SJCRH30 (cell line): ENCODE results near the gene CD99. TPM values are rescaled to one million over a fixed set of nuclear protein-coding genes. Genes with fewer than 3 reads are reported as not detected.
"Not testable (repeated sequence)": the region's sequence is repeated elsewhere in the genome, so short reads cannot be mapped to it uniquely, and the experiment has no call there.

Experiments used
- DNase-seq, 2 experiments: peaks; one replicate each; pipeline ENCODE4 v3.0.0-alpha.2; 2015 to 2020
- H3K27ac ChIP-seq: fragments of 250-450 bp; sonication (Bioruptor Pico); 2 replicates; pipeline ENCODE4 v1.5.1; 2020; ENCODE audit warnings: mild to moderate bottlenecking, moderate library complexity
- H3K27me3 ChIP-seq: fragments of 250-450 bp; sonication (Bioruptor Pico); 2 replicates; pipeline ENCODE4 v1.5.1; 2020; ENCODE audit warnings: mild to moderate bottlenecking, moderate library complexity
- H3K36me3 ChIP-seq: fragments of 250-450 bp; sonication (Bioruptor Pico); 2 replicates; pipeline ENCODE4 v1.5.1; 2020; ENCODE audit warnings: mild to moderate bottlenecking, moderate library complexity
- H3K4me1 ChIP-seq: fragments of 250-450 bp; sonication (Bioruptor Pico); 2 replicates; pipeline ENCODE4 v1.5.1; 2020; ENCODE audit warnings: mild to moderate bottlenecking, moderate library complexity
- H3K4me3 ChIP-seq: fragments of 250-450 bp; sonication (Bioruptor Pico); 2 replicates; pipeline ENCODE4 v1.5.1; 2020; ENCODE audit warnings: mild to moderate bottlenecking, moderate library complexity
- H3K9me3 ChIP-seq: fragments of 250-450 bp; sonication (Bioruptor Pico); replicated peaks from 2 replicates; pipeline ENCODE4 v1.5.1; 2020; ENCODE audit warnings: mild to moderate bottlenecking, moderate library complexity
- total RNA-seq: library from RNA; depleted of rRNA; stranded (reverse); fragments of >200 nt; shearing (Covaris generic); gene quantifications from 2 replicates; pipeline ENCODE4 v1.2.3, GENCODE V29; 2014; rRNA removed

CD99 gene
- total RNA-seq, 1 experiment from 2014 or later: 166 TPM

- H3K4me3 ChIP-seq, H3K4me1 ChIP-seq, H3K27me3 ChIP-seq, H3K27ac ChIP-seq, H3K9me3 ChIP-seq, H3K36me3 ChIP-seq: not testable (repeated sequence)
- peak in 1 of 2 experiments; percentile 21 for DNase-seq
Measured at GRCh38 chrX:2780472-2781225, 89.6 kb downstream of the CD99 start.

- Histone ChIP-seq H3K4me1 (no peaks in the 10 kb centered on the region), H3K4me3 (no peak overlapping the region), H3K27ac (no peak overlapping the region), H3K9me3 (no peaks in the 10 kb centered on the region), H3K36me3 (no peaks in the 10 kb centered on the region), H3K27me3 (no peaks in the 10 kb centered on the region)
- DNase-seq: no peak
Measured at GRCh38 chrX:2781226-2781571, 90.1 kb downstream of the CD99 start.

GRCh38 chrX:2781698-2782097 is 90.6 kb downstream of the CD99 start:
- Histone ChIP-seq H3K27ac (no peak overlapping the region), H3K4me3 (no peak overlapping the region), H3K9me3 (no peaks in the 10 kb centered on the region), H3K36me3 (no peaks in the 10 kb centered on the region), H3K4me1 (no peaks in the 10 kb centered on the region), H3K27me3 (no peaks in the 10 kb centered on the region)
- DNase-seq: no peak

GRCh38 chrX:2782171-2782570 is 91.1 kb downstream of the CD99 start:
- Histone ChIP-seq H3K9me3 (no peaks in the 10 kb centered on the region), H3K36me3 (no peaks in the 10 kb centered on the region), H3K4me1 (no peaks in the 10 kb centered on the region), H3K27me3 (no peaks in the 10 kb centered on the region), H3K27ac (no peak overlapping the region), H3K4me3 (no peak overlapping the region)
- no peak for DNase-seq

- H3K36me3 ChIP-seq: no peaks in the 10 kb centered on the region
- H3K27me3 ChIP-seq: no peaks in the 10 kb centered on the region
- DNase-seq: no peak
- no peak overlapping the region for H3K27ac ChIP-seq
- no peaks in the 10 kb centered on the region for H3K9me3 ChIP-seq
- H3K4me3 ChIP-seq: no peak overlapping the region
- no peaks in the 10 kb centered on the region for H3K4me1 ChIP-seq
Measured at GRCh38 chrX:2782778-2783177, 91.7 kb downstream of the CD99 start.

- no peak overlapping the region for H3K27ac ChIP-seq
- no peaks in the 10 kb centered on the region for H3K27me3 ChIP-seq
- H3K36me3 ChIP-seq: no peaks in the 10 kb centered on the region
- H3K4me3 ChIP-seq: no peak overlapping the region
- H3K9me3 ChIP-seq: no peaks in the 10 kb centered on the region
- no peak for DNase-seq
- no peaks in the 10 kb centered on the region for H3K4me1 ChIP-seq
Measured at GRCh38 chrX:2784026-2784425, 92.9 kb downstream of the CD99 start.

- Histone ChIP-seq H3K27me3 (no peaks in the 10 kb centered on the region), H3K36me3 (no peaks in the 10 kb centered on the region), H3K4me1 (no peaks in the 10 kb centered on the region), H3K27ac (no peak overlapping the region), H3K9me3 (no peaks in the 10 kb centered on the region), H3K4me3 (no peak overlapping the region)
- DNase-seq: no peak
Measured at GRCh38 chrX:2785538-2785937, 94.4 kb downstream of the CD99 start.

- Histone ChIP-seq H3K4me1 (no peaks in the 10 kb centered on the region), H3K27me3 (no peaks in the 10 kb centered on the region), H3K27ac (no peak overlapping the region), H3K9me3 (no peaks in the 10 kb centered on the region), H3K36me3 (no peaks in the 10 kb centered on the region), H3K4me3 (no peak overlapping the region)
- no peak for DNase-seq
Measured at GRCh38 chrX:2788980-2789379, 97.9 kb downstream of the CD99 start.

GRCh38 chrX:2789569-2789968 is 98.5 kb downstream of the CD99 start:
- Histone ChIP-seq H3K4me1 (no peaks in the 10 kb centered on the region), H3K36me3 (no peaks in the 10 kb centered on the region), H3K27me3 (no peaks in the 10 kb centered on the region), H3K4me3 (no peak overlapping the region), H3K9me3 (no peaks in the 10 kb centered on the region), H3K27ac (no peak overlapping the region)
- DNase-seq: no peak

Other genes with a start within 250 kb of the CD99 start
- gene DHRSX, start 190.3 kb upstream of the CD99 start, total RNA-seq: 12.0 and 13.0 TPM in 2 replicates
- gene ZBED1, start 190.3 kb upstream of the CD99 start, total RNA-seq: 26.4 and 27.0 TPM in 2 replicates
- gene XG, start 60.7 kb downstream of the CD99 start, total RNA-seq: not detected in 2 replicates
- gene GYG2, start 137.6 kb downstream of the CD99 start, total RNA-seq: 13.7 and 14.4 TPM in 2 replicates
- 0.16 and 0.41 TPM in 2 replicates for gene ARSD, start 238.0 kb downstream of the CD99 start, total RNA-seq